CD4-positive, CD25-positive, alpha-beta regulatory T cell (primary cell): ENCODE results near the gene CFAP97D2. TPM values are rescaled to one million over a fixed set of nuclear protein-coding genes. Genes with fewer than 3 reads are reported as not detected.
"Not testable (repeated sequence)": the region's sequence is repeated elsewhere in the genome, so short reads cannot be mapped to it uniquely, and the experiment has no call there.

Experiments
- ATAC-seq, 2 donors: fragments of 150-1000 bp; cut with Tn5 transposase; one replicate each; pipeline ENCODE4 v1.10.0; 2021; ENCODE audit warnings: low read depth in 2 of 2, moderate number of reproducible peaks in 2 of 2, moderate library complexity in 1 of 2
- DNase-seq, 3 donors: peaks; one replicate each; pipeline versions ENCODE4 v3.0.0 to v3.0.0-alpha.2; 2012 to 2022; ENCODE audit warnings: mixed read lengths in 1 of 3
- H3K27ac ChIP-seq: one replicate; pipeline ENCODE4 v1.7.0; 2013; ENCODE audit warnings: mild to moderate bottlenecking, low read length; ENCODE audit not compliant: insufficient read depth, poor library complexity, severe bottlenecking
- H3K27me3 ChIP-seq: one replicate; pipeline ENCODE4 v1.7.0; 2013; ENCODE audit warnings: low read length; ENCODE audit not compliant: control insufficient read depth, insufficient read depth
- H3K36me3 ChIP-seq: one replicate; pipeline ENCODE4 v1.7.0; 2013; ENCODE audit warnings: mild to moderate bottlenecking, low read length, moderate library complexity; ENCODE audit not compliant: control insufficient read depth, insufficient read depth
- H3K4me1 ChIP-seq: 2 replicates; pipeline ENCODE4 v1.7.0; 2013; ENCODE audit warnings: mild to moderate bottlenecking, low read length; ENCODE audit not compliant: insufficient read depth, control insufficient read depth, poor library complexity, severe bottlenecking
- H3K4me3 ChIP-seq: one replicate; pipeline ENCODE4 v1.7.0; 2013; ENCODE audit warnings: low read depth, mild to moderate bottlenecking, low read length, moderate library complexity
- H3K9me3 ChIP-seq, 2 experiments: 1 replicate in 1 of 2; 2 replicates in 1 of 2; pipeline ENCODE4 v1.7.0; 2013; ENCODE audit warnings: low read length in 2 of 2, mild to moderate bottlenecking in 1 of 2, moderate library complexity in 1 of 2; ENCODE audit not compliant: control insufficient read depth in 2 of 2
- H3K27ac Mint-ChIP-seq, 3 donors: one replicate each; pipeline ENCODE4 v1.8.0; 2020 to 2022; ENCODE audit warnings: mild to moderate bottlenecking in 3 of 3, mixed read lengths in 3 of 3, moderate library complexity in 2 of 3
- H3K27me3 Mint-ChIP-seq: one replicate; pipeline ENCODE4 v1.8.0; 2022; ENCODE audit warnings: mild to moderate bottlenecking, mixed read lengths
- H3K36me3 Mint-ChIP-seq: one replicate; pipeline ENCODE4 v1.8.0; 2020; ENCODE audit warnings: mixed read lengths
- H3K4me1 Mint-ChIP-seq, 4 donors: one replicate each; pipeline ENCODE4 v1.8.0; 2020 to 2022; ENCODE audit warnings: mixed read lengths in 4 of 4, mild to moderate bottlenecking in 1 of 4
- H3K4me3 Mint-ChIP-seq, 4 donors: one replicate each; pipeline ENCODE4 v1.8.0; 2020 to 2022; ENCODE audit warnings: mild to moderate bottlenecking in 4 of 4, mixed read lengths in 4 of 4, moderate library complexity in 3 of 4
- H3K9me3 Mint-ChIP-seq, 7 donors: one replicate each; pipeline ENCODE4 v1.8.0; 2020 to 2022; ENCODE audit warnings: mixed read lengths in 7 of 7, mild to moderate bottlenecking in 3 of 7, moderate library complexity in 2 of 7
- polyA plus RNA-seq, 4 donors: library from polyadenylated mRNA; unstranded; fragments of 300-500 nt; fragmentation: Illumina TruSeq; gene quantifications; one replicate each; pipeline ENCODE4 v1.2.3, GENCODE V29; 2021
- total RNA-seq: library from RNA; stranded (reverse); gene quantifications from one replicate; pipeline ENCODE4 v1.2.3, GENCODE V29; 2022

Gene CFAP97D2
- total and polyA plus RNA-seq, 5 donors from 2014 or later = 0.22 to 0.86 TPM; not detected in 3

DNA sequence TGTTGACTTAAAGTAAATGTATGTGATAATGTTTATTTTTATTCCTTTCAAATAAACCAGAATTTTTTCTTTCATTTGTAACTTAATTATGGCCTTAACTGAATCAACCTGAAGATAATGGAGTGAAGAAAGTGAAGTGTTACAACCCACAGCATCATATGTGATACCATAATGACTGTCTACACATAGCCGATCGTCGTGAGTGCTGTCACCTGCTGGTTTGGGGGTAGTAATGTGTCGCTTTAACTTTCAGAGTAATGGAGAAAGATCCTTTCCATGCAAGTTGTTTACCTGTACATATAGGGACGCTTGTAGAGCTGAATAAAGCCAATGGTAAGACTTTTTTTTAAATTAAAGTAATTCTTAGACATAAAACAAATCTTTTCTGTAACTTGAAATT is 65.6 kb downstream of the CFAP97D2 start:
- H3K27ac Mint-ChIP-seq = no peak overlapping the region

GRCh38 chr13:114248011-114248410 is 69.0 kb downstream of the CFAP97D2 start:
- Histone ChIP-seq H3K4me1 (no peaks in the 10 kb centered on the region), H3K27ac (no peak overlapping the region), H3K4me3 (no peak overlapping the region), H3K9me3 (no peaks in the 10 kb centered on the region), H3K27me3 (no peaks in the 10 kb centered on the region), H3K36me3 (peaks cover 88% of the 10 kb centered on the region)
- Mint-ChIP-seq H3K9me3 (no peaks in the 10 kb centered on the region), H3K4me3 (no peak overlapping the region), H3K4me1 (peaks cover 0 to 26% (median 8%) of the 10 kb centered on the region in 4 donors), H3K27ac (no peak overlapping the region), H3K36me3 (peaks cover 64% of the 10 kb centered on the region), H3K27me3 (no peaks in the 10 kb centered on the region)
- ATAC-seq (no peak), DNase-seq (no peak)

More for the DNA sequence above, 65.6 kb downstream of the CFAP97D2 start:
- Histone ChIP-seq H3K36me3 (peaks cover 93% of the 10 kb centered on the region), H3K27me3 (no peaks in the 10 kb centered on the region), H3K27ac (no peak overlapping the region), H3K4me3 (no peak overlapping the region), H3K9me3 (no peaks in the 10 kb centered on the region), H3K4me1 (no peaks in the 10 kb centered on the region)
- no peak for ATAC-seq
- Mint-ChIP-seq H3K27me3 (no peaks in the 10 kb centered on the region), H3K4me1 (peaks cover 0 to 27% (median 5%) of the 10 kb centered on the region in 4 donors), H3K9me3 (no peaks in the 10 kb centered on the region), H3K4me3 (no peak overlapping the region), H3K36me3 (peaks cover 66% of the 10 kb centered on the region)
- DNase-seq = no peak

- Mint-ChIP-seq H3K27me3 (no peaks in the 10 kb centered on the region), H3K4me1 (peaks cover 0 to 23% (median 11%) of the 10 kb centered on the region in 4 donors), H3K4me3 (no peak overlapping the region), H3K9me3 (no peaks in the 10 kb centered on the region), H3K36me3 (peaks cover 61% of the 10 kb centered on the region), H3K27ac (no peak overlapping the region)
- no peak overlapping the region for H3K4me3 ChIP-seq
- H3K27ac ChIP-seq = no peak overlapping the region
- H3K36me3 ChIP-seq = peaks cover 79% of the 10 kb centered on the region
- ATAC-seq (no peak), DNase-seq (no peak)
- H3K4me1 ChIP-seq = no peaks in the 10 kb centered on the region
- H3K27me3 ChIP-seq = no peaks in the 10 kb centered on the region
- no peaks in the 10 kb centered on the region for H3K9me3 ChIP-seq
Observed at GRCh38 chr13:114249077-114249476, 70.0 kb downstream of the CFAP97D2 start.

- ATAC-seq, H3K27me3 ChIP-seq, H3K4me1 ChIP-seq, H3K27ac ChIP-seq, H3K9me3 Mint-ChIP-seq, H3K9me3 ChIP-seq, H3K27me3 Mint-ChIP-seq, DNase-seq, H3K4me3 ChIP-seq, H3K4me3 Mint-ChIP-seq: not testable (repeated sequence)
- H3K36me3 ChIP-seq = peaks cover 62% of the 10 kb centered on the region
- Mint-ChIP-seq H3K27ac (peak overlapping the region in 1 of 3 donors; percentile 16), H3K36me3 (peaks cover 59% of the 10 kb centered on the region), H3K4me1 (peaks cover 7 to 32% (median 12%) of the 10 kb centered on the region in 4 donors)
Observed at GRCh38 chr13:114251639-114252440, 72.8 kb downstream of the CFAP97D2 start.

GRCh38 chr13:114256547-114256946 is 77.5 kb downstream of the CFAP97D2 start:
- Histone ChIP-seq H3K27ac (no peak overlapping the region), H3K4me1 (no peaks in the 10 kb centered on the region), H3K36me3 (peaks cover 61% of the 10 kb centered on the region), H3K9me3 (no peaks in the 10 kb centered on the region), H3K27me3 (no peaks in the 10 kb centered on the region), H3K4me3 (no peak overlapping the region)
- H3K9me3 Mint-ChIP-seq = no peaks in the 10 kb centered on the region
- peak overlapping the region; percentile 9 to 52 (median 39) for H3K27ac Mint-ChIP-seq
- DNase-seq (no peak), ATAC-seq (no peak)
- H3K4me3 Mint-ChIP-seq = no peak overlapping the region
- peaks cover 66% of the 10 kb centered on the region for H3K36me3 Mint-ChIP-seq
- H3K27me3 Mint-ChIP-seq = no peaks in the 10 kb centered on the region
- peaks cover 11 to 39% (median 18%) of the 10 kb centered on the region in 4 donors for H3K4me1 Mint-ChIP-seq

GRCh38 chr13:114257014-114257413 is 78.0 kb downstream of the CFAP97D2 start:
- Histone ChIP-seq H3K9me3 (no peaks in the 10 kb centered on the region), H3K4me3 (no peak overlapping the region), H3K4me1 (no peaks in the 10 kb centered on the region), H3K36me3 (peaks cover 59% of the 10 kb centered on the region), H3K27me3 (no peaks in the 10 kb centered on the region), H3K27ac (no peak overlapping the region)
- Mint-ChIP-seq H3K36me3 (peaks cover 65% of the 10 kb centered on the region), H3K27me3 (no peaks in the 10 kb centered on the region), H3K4me1 (peaks cover 16 to 39% (median 18%) of the 10 kb centered on the region in 4 donors), H3K9me3 (no peaks in the 10 kb centered on the region), H3K4me3 (no peak overlapping the region), H3K27ac (peak overlapping the region in 1 of 3 donors; percentile 52)
- DNase-seq (no peak), ATAC-seq (no peak)

GRCh38 chr13:114258589-114258988 is 79.5 kb downstream of the CFAP97D2 start:
- Histone ChIP-seq H3K4me3 (no peak overlapping the region), H3K36me3 (peaks cover 60% of the 10 kb centered on the region), H3K27me3 (no peaks in the 10 kb centered on the region), H3K4me1 (peaks cover 10% of the 10 kb centered on the region), H3K9me3 (no peaks in the 10 kb centered on the region), H3K27ac (no peak overlapping the region)
- no peak overlapping the region for H3K27ac Mint-ChIP-seq
- DNase-seq (no peak), ATAC-seq (no peak)
- peaks cover 22 to 53% (median 26%) of the 10 kb centered on the region in 4 donors for H3K4me1 Mint-ChIP-seq
- H3K9me3 Mint-ChIP-seq = no peaks in the 10 kb centered on the region
- H3K4me3 Mint-ChIP-seq = no peak overlapping the region
- H3K36me3 Mint-ChIP-seq = peaks cover 75% of the 10 kb centered on the region
- H3K27me3 Mint-ChIP-seq = no peaks in the 10 kb centered on the region

- DNase-seq (no peak), ATAC-seq (no peak)
- Mint-ChIP-seq H3K36me3 (peaks cover 73% of the 10 kb centered on the region), H3K27ac (peak overlapping the region in 1 of 3 donors; percentile 49), H3K4me1 (peaks cover 20 to 57% (median 28%) of the 10 kb centered on the region in 4 donors), H3K4me3 (no peak overlapping the region), H3K9me3 (no peaks in the 10 kb centered on the region), H3K27me3 (no peaks in the 10 kb centered on the region)
- H3K36me3 ChIP-seq = peaks cover 63% of the 10 kb centered on the region
- H3K9me3 ChIP-seq = no peaks in the 10 kb centered on the region
- no peak overlapping the region for H3K4me3 ChIP-seq
- H3K4me1 ChIP-seq = peaks cover 13% of the 10 kb centered on the region
- no peak overlapping the region for H3K27ac ChIP-seq
- H3K27me3 ChIP-seq = no peaks in the 10 kb centered on the region
Observed at GRCh38 chr13:114259374-114259773, 80.3 kb downstream of the CFAP97D2 start.
